Activated CD4-positive, alpha-beta T cell treated with anti-CD3 and anti-CD28 coated beads, Interleukin-2, Interleukin-4, amounts not matched to agents 100 ng/mL and 50 ng/mL, durations not matched to agents 16 hours and 8 hours (primary cell): Measurements from ENCODE around the gene SAP30BP.
A peak's percentile ranks its signal among the peaks of the same experiment; 100 is the strongest.

Source experiments
- DNase-seq: peaks from one replicate; pipeline ENCODE4 v3.0.0-alpha.2; 2020; ENCODE audit warnings: low spot score

SAP30BP gene

GRCh38 chr17:75720656-75721462 lies 53.7 kb downstream of the SAP30BP start, which contains the start of gene ITGB4:
Gene ITGB4, plus strand, starts transcription at chr17:75721459. Its CDS starts 3,245 bp downstream, at chr17:75724704.
- peak; percentile 25 for DNase-seq

DNA sequence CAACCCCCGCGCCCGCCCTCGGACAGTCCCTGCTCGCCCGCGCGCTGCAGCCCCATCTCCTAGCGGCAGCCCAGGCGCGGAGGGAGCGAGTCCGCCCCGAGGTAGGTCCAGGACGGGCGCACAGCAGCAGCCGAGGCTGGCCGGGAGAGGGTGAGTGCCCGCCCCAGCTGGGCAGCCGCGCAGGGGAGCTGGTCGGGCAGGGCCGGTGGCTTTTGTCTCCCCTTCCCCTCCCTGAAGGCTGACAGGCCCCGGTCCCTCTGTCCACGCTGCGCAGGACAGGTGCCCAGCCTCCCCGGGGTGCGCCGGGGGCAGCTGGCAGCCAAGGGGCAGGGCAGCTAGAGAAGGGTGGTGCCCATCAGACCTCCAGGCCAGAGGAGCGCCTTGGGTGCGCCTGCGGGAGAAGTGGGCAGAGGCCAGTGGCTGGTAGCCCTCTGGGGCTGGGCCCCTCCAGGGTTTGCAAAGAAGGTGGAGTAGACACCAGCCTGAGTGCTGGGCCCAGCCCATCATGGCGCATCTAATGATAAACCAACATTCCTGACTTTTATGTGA lies 54.4 kb downstream of the SAP30BP start:
- DNase-seq, result no peak

DNA sequence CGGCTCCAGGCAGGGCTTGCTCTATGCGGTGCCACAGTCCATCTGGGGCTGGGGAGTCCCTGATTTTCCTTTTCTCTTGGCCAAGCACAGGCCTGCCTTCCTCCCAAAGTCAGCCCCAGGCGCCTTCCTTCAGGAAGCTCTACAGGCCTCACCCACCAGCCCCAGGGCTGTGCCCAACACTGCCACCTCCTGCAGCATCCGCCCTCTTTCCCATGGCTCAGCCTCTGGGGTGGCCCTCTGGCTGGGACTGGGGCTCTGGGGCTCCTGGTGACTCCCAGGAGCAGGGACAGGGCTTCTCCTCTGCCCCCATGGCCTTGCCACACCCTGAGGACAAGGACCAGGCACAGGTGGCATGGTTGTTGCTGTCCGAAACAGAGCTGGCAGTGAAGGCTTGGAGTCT lies 54.9 kb downstream of the SAP30BP start:
- DNase-seq, result no peak

DNA sequence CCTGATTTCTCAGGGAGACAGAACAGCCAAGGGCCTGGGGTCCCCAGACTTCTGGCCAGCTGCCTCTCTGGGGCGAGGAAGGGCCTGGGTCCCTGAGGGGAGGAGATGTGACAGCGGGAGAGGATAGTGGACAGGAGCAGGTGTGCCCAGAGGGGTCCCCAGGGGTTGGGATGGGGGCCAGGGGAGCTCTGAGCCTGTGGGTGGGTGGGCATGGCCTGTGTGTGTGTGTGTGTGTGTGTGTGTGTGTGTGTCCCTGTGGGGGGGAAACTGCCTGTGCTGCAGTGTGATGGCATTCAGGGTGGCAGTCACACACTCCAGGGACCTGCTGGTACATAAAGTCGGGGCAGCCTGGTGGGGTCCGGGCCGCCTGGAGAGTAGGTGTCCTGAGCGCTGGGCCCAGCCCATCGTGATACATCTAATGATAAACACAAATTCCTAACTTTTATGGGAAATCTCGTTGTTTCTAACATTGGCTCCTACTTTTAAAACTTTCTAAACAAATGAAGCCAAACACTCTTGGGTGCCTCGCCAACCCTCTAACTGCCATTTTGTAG lies 55.5 kb downstream of the SAP30BP start:
- DNase-seq, result no peak

DNA sequence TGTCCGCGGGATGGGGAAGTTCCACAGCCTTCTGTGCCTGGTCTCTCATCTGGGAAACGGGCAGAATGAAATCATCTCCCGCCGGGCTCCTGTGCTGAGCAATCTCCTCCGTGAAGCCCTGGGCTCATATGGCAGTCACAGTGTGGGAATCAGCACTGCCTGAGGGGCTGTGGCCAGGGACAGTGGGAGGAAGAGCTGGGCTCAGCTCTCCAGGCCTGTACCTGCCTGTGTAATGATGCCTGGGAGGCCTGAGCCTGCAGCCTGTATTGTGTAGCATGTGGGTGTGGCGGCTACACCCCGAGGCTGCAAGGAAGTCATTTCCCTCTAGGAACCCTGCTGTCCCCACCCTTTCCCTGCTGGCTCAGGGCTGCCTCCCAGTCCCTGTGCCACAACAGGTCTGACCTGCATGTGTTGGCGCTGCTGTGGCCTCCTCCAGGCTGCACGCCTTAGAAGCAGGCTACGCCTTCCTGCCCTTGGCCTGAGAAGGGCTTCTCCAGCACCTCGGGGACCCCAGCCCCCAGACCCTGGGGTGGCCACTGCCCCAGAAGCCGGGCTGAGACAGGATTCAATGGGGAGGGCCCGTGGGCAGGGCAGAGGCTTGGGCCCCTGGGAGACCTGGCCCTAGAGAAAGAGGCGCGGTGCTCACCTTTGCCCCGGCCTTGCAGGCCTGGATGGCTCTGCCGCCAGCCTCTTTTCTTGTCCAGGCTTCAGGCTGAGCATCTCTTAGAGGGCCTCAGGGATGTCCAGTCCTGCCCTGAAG lies 56.2 kb downstream of the SAP30BP start:
- no peak for DNase-seq

- no peak for DNase-seq
Measured at GRCh38 chr17:75724016-75725003, 57.2 kb downstream of the SAP30BP start.

DNA sequence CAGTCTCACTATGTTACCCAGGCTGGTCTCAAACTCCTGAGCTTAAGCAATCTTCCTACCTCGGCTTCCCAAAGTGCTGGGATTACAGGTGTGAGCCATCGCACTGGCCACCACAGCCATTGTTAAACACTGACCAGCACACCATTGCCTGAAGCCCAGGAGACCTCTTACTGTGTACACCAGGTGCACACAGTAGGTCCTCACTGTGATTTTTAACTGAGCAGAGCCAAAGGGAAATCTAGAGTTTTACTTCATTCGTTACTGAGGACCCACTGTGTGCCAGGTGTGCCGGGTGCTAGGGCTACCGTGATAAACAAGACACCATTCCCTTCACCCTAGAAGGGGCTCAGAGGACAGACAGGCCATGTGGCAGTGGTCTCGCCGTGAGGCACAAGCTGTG lies 58.4 kb downstream of the SAP30BP start:
- DNase-seq, result no peak

GRCh38 chr17:75727391-75727790 lies 60.3 kb downstream of the SAP30BP start:
- DNase-seq, result no peak

- DNase-seq, result no peak
Measured at GRCh38 chr17:75729351-75729750, 62.2 kb downstream of the SAP30BP start.

DNA sequence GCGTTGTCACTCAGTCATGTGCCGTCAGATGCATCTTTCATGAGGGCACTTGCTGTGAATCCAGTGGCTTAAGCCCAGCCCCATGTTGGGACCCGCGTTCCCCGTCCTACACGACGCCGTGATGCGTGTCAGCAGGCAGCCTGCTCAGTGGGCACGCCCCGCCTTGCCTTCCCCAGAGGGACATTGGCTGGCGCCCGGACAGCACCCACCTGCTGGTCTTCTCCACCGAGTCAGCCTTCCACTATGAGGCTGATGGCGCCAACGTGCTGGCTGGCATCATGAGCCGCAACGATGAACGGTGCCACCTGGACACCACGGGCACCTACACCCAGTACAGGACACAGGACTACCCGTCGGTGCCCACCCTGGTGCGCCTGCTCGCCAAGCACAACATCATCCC lies 62.9 kb downstream of the SAP30BP start:
- DNase-seq, result no peak

DNA sequence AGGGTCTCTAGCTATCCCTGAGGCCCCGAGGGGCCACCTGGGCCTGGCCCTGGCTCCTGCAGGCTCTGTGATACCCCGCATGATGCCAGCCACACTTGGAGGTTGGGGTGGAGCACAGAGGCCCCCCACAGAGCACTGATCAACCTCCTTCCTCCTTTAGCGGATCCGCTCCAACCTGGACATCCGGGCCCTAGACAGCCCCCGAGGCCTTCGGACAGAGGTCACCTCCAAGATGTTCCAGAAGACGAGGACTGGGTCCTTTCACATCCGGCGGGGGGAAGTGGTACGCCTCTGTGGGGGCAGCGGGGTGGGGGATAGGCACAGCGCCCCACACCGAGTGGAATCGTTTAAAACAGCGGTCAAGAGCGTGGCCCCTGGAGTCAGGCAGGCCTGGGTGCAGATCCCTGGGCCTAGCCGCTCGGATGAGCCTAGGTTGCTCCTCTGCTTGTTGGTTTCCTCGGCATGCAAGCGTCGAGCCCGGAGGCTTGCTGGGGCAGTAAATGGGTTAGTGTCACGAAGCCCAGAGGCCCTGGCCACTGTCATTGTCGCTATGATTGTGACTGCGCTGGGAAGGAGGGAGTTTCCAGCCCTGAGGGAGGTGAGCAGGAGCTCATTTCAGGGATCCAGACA lies 64.1 kb downstream of the SAP30BP start:
- no peak for DNase-seq

DNA sequence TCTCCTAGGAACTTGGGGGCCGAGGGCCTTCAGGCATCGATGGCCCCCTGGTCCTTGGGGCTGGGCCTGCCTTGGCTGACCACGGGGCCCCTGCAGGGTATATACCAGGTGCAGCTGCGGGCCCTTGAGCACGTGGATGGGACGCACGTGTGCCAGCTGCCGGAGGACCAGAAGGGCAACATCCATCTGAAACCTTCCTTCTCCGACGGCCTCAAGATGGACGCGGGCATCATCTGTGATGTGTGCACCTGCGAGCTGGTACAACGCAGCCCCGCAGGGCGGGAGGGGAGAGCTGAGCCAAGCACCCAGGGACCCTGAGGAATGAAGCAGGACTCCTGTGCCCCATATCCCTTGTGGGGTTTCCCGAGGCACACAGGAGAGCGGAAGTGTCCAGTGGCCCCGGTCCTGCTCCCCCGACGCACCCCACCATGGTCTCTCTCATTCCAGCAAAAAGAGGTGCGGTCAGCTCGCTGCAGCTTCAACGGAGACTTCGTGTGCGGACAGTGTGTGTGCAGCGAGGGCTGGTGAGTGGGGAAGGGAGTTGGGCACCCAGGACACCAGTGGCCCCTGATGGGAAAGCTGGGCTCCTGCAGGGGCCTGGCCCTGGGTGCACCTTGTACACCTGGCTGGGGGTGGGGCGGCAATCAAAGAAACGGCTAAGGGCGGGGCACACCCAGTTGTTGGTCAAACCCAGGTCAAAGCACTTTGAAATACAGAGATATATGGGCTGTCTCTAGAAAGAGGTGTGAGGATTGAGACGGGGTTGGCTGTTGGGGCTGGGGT lies 64.8 kb downstream of the SAP30BP start:
- DNase-seq, result no peak

GRCh38 chr17:75733471-75733870 lies 66.3 kb downstream of the SAP30BP start:
- DNase-seq, result no peak

DNA sequence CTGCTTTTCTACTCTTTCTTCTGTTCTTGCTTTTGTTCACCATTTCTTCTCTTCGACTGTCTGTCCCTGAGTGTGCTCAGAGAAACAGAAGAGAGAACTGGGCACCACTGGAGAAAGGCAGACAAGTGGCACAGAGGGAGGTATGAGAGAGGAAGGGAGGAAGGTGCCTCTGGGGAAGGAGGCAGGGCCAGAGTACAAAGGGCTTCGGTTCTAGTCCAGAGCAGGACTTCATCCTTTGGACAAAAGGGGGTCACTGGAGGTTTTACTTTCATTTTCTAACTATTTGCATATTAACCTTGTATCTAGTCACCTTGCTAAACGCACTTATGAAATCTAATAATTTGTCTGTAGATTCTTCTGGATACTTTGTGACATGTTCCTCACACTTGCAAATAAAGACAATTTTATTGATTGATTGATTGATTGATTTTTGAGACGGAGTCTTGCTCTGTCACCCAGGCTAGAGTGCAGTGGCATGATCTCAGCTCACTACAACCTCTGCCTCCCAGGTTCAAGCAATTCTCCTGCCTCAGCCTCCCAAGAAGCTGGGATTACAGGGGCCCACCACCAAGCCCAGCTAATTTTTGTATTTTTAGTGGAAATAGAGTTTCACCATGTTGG lies 67.6 kb downstream of the SAP30BP start:
- no peak for DNase-seq

DNA sequence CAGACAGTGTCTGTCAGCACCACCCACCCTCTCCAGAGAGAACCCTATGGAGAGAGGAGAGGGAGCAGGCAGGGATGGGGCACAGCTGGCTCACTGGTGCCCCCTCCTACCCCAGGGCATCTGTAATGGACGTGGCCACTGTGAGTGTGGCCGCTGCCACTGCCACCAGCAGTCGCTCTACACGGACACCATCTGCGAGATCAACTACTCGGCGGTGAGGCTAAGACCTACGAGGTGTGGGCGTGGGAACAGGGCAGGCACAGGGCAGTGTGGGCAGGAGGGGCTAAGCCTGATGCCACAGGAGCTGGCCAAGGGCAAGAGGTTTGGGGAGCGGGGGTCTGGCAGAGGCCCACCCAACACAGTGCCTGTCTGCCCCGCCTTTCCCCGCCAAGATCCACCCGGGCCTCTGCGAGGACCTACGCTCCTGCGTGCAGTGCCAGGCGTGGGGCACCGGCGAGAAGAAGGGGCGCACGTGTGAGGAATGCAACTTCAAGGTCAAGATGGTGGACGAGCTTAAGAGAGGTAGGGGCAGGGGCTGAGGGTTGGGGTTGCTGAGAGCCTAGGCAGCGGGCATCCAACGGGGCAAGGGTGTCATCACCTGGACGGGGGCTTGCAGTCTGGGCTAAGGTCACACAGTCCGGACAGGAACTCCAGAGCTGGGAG lies 69.2 kb downstream of the SAP30BP start:
- no peak for DNase-seq

DNA sequence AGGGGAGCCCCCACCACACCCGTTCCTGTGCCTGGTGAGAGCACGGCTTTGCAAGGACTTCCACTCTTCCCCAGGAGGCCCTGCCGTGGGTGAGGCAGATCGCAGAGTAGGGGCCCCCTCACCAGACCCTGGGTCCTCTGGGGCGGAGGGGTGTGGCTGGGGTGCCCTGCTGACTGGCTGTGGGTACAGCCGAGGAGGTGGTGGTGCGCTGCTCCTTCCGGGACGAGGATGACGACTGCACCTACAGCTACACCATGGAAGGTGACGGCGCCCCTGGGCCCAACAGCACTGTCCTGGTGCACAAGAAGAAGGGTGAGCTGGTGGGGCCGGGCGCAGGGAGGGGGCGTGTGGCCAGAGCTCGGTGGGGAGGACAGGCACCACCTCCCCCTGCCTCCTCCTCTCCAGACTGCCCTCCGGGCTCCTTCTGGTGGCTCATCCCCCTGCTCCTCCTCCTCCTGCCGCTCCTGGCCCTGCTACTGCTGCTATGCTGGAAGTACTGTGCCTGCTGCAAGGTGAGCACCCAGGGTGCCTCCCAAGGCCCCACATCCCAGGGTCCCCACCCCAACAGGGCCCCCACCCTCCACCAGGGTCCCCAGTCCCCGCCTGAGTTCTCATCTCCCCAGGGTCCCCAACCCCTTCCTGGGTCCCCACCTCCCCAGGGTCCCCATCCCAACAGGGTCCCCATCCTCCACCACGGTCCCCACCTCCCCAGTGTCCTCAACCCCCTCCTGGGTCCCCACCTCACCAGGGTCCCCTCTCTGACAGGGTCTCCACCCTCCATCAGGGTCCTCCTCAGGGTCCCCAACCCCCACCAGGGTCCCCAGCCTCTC lies 70.2 kb downstream of the SAP30BP start:
- no peak for DNase-seq

DNA sequence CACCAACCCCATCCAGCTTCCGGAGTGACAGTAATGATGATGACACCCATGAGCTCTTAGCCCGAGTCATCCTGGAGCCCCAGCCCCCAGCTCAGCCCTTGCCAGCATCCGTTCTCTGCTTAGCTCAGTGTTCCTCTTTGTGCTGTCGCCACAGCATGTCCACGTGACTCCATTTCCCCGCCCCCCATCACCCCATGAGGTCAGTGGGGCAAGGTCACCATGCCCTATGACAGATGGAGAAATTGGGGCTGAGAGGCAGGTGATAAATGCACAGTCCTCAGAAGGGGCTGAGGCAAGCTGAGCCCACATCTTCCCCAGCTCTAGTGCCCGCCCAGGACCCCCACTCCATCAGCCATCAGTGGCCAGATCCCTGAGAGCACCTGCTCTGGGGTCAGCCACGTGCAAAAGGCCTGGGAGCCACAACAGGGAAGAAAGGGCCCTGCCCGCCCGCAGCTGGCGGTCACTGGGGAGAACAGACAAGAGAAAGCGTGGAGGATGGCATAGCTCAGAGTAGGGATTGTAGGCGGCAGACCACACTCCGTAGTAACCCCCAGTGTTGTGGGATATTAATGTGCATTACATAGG lies 71.2 kb downstream of the SAP30BP start:
- DNase-seq, result peak; percentile 57

GRCh38 chr17:75739174-75739573 lies 72.0 kb downstream of the SAP30BP start:
- no peak for DNase-seq
